ENCODE data around the gene SCGB1A1.

The SCGB1A1 gene

GRCh38 chr11:62451241-62451621 is 32.4 kb downstream of the SCGB1A1 start:
- no peak for DNase-seq

DNA sequence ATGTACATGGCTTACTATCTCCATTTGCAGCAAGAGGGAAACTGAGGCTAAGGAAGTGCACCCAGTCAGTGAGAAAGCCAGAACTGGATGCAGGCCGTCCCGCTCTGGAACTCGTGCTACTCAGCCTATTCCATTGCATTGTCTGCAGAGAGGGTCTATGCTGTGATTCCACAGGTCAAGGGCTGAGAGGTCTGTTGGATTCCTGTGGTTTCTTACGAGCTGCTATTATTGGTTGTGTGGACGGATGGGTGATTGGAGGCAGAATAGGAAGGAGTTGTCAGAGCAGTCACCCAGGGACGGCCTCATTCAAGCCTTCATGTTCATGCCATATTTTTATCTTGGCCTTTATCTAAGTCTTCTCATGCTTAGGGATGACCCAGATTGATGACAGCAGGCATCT is 33.4 kb downstream of the SCGB1A1 start:
- no peak for DNase-seq

DNA sequence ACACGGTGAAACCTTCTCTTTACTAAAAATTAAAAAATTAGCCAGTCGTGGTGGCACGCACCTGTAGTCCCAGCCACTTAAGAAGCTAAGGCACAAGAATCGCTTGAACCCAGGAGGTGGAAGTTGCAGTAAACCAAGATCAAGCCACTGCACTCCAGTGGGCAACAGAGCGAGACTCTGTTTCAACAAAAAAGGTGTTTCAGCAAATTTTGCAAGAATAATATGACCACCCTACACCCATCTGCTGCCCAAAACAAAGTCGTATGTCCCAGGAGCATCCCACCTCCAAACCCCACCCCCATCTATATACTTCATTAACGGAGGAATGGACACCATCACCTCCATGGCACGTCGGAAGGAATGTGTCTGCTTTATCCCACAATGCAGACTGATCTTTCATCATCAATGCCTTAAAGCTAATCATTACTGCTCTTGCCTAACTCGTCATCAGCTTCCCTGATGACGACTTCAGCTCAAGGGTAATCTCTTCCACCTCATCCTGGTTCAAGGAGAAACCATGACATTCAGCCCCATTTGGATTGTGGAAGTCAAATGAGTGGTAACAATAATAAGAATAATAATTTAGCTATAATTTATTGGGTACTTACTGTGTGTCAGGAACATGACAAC is 34.1 kb downstream of the SCGB1A1 start:
- no peak for DNase-seq

GRCh38 chr11:62456630-62457029 is 37.8 kb downstream of the SCGB1A1 start:
- DNase-seq, result peak; percentile 69

GRCh38 chr11:62457478-62457877 is 38.6 kb downstream of the SCGB1A1 start:
- no peak for DNase-seq

DNA sequence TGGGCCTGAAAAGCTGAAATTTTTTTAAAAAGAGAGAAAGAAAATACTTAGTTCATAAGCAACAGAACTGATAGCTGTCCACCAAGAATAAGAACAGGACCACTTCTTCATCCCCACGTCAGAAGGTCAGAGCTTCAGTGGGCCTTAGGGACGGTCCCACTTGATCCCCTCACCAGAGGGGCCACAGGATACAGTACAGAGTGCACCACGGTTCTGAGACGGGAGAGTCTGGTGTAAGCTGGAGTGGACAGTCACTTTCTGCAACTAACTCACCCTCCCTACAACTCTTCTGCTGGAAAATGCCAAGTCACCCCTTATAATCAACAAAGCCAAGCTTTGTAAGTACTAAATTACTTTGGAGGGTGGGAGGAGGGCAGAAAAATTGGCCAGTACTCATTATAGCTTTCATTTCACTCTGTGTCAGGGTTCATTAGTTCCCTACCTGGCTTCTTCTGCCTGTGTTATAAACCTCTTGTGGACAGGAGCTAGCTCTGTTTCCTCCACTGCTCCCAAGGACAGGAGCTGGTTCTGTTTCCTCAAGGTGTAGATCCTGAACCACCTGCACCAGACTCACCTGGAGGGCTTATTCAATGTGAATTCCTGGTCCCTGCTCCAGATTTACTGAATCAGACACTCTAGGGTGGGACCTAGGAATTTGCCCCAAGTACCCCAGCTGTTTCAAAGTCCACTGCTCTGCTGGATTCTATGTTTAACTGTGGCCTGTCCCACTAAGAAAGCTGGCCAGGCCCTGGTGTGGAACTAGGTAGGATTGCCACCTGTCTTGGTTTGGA is 39.6 kb downstream of the SCGB1A1 start:
- no peak for DNase-seq

DNA sequence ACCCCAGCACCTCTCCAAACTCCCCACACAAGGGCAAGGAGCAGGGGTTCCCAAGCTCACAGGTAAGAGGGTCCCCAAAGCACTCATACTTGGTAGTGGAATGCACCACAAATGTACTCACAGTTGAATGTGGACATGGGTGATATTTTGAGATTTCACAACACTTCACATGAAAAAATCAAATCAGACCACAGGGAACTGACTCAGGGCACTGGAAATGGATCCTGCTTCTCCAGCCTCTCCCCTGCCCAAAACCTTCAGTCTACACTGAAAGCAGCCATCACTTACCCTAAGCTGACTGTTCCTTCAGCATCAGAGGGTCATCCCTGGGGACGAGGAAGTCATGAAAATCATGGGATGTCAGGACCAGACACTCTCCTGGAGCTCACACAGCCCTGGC is 40.2 kb downstream of the SCGB1A1 start:
- DNase-seq, result no peak

DNA sequence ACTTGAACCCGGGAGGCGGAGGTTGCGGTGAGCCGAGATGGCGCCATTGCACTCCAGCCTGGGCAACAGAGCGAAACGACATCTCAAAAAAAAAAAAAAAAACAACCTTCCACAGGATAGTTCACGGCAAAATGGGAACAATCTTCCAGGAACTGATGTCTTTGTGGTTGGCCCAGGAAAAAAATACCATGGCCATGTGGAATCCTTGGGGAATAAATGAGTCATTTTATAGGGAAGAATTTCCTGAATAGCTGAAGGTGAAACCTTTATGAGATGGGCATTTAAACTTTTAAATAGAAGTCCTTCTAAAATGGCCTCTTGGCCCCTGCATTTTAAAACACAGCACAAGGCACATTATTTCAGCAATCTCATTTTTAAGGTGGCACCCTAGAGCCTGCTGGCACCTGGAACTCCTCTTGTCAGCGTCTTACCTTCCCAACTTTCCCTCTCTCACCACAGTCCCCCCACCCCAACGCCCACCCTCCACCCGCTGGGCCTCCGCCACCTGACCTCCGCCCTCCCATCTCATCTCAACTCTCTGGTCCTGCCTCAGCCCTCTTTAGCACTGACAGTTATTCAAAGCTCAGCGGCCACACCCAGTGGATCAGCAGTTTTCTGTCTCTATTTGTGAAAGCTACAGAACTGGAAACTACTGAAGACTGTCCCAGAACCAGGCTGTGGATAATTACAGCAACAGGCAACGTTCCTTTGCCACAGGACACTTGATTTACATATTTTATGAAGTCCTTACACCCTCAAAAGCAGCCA is 43.1 kb downstream of the SCGB1A1 start:
- no peak for DNase-seq

GRCh38 chr11:62462508-62462892 is 43.7 kb downstream of the SCGB1A1 start:
- no peak for DNase-seq

GRCh38 chr11:62463121-62463542 is 44.3 kb downstream of the SCGB1A1 start:
- DNase-seq, result no peak

- DNase-seq, result no peak
Observed at GRCh38 chr11:62464655-62465054, 45.8 kb downstream of the SCGB1A1 start.

GRCh38 chr11:62466444-62466843 is 47.6 kb downstream of the SCGB1A1 start:
- DNase-seq, result no peak

DNA sequence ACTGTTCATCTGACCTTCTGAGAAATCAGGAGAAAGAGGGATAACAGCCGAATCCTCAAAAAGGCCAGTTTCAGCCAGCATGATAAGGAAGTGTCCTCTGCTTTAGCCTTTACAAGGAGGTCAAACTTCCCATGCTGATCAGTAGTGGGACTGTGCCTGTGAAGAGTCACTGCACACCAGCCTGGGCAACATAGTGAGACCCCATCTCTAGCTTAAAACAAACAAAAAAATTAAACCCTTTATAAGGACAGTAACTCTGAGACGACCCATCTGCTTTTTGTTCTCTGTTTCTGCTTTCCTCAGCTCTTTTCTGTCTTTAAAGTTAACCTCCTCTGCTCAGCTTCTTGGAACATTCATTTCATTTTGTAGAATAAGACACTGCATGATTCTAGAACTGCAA is 49.7 kb downstream of the SCGB1A1 start:
- no peak for DNase-seq

DNA sequence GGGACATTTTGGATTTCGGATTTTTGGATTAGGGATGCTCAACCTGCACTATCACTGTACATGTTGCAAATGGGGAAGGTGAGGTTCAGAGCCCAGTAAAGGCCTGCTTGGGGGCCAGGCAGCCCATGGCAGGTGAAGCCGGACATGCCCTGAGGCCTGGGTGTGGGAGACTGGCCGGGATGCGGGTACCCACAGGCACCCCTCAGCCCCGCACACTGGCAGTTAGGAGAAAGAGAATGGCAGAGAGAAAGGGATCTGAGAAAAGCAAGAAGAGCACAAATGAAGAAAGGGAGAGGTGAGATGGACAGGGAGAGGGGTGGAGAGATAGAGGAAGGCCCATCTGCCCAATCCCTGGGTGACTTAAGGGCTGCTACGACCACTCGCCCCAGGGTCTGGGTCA is 52.8 kb downstream of the SCGB1A1 start:
- no peak for DNase-seq

- no peak for DNase-seq
Observed at GRCh38 chr11:62472063-62472884, 53.4 kb downstream of the SCGB1A1 start.

Measured in DMS53 (cell line).